Measurements from ENCODE around the gene ELMO1. TPM values are rescaled to one million over a fixed set of nuclear protein-coding genes. Genes with fewer than 3 reads are reported as not detected.

ELMO1 gene
- total and polyA plus RNA-seq, 4 donors: 29.2 to 98.3 (median 86.8) TPM

DNA sequence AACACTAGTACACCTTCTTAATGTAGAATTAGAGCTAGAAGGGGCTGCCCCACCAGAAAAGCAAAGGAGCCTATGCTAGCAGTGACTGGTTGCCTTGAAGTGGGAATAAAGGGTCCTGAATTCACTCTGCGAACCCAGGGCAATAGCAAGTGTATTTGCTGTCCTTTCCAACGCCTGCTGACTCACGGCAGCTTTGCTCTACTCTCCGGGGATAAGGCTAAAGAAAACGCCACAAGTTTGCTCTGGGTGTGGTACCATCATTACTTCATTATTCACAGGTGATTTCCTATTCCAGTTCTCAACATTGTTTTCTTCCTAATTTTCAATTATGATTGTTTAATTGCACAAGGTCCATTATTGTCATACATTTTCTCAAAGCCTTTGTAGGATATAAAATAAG lies 503.8 kb downstream of the ELMO1 start:
- no peak overlapping the region for H3K27ac ChIP-seq (ENCODE audit: low read depth, low read length)
- H3K4me3 ChIP-seq (ENCODE audit: low read depth, low read length): no peak overlapping the region
- DNase-seq (ENCODE audit: low read depth in 4 of 6, low spot score in 6 of 6): no peak
- H3K4me1 ChIP-seq (ENCODE audit: control insufficient read depth, insufficient read depth, low read length): peaks cover 4% of the 10 kb centered on the region
- 84% methylated on average over 5 of the region's 5 CpGs for WGBS (ENCODE audit: insufficient coverage)
- no peaks in the 10 kb centered on the region for H3K36me3 ChIP-seq (ENCODE audit: control insufficient read depth, insufficient read depth, low read length)
- no peaks in the 10 kb centered on the region for H3K9me3 ChIP-seq (ENCODE audit: control insufficient read depth, insufficient read depth, low read length)
- no peaks in the 10 kb centered on the region for H3K27me3 ChIP-seq (ENCODE audit: control insufficient read depth, insufficient read depth, low read length)

DNA sequence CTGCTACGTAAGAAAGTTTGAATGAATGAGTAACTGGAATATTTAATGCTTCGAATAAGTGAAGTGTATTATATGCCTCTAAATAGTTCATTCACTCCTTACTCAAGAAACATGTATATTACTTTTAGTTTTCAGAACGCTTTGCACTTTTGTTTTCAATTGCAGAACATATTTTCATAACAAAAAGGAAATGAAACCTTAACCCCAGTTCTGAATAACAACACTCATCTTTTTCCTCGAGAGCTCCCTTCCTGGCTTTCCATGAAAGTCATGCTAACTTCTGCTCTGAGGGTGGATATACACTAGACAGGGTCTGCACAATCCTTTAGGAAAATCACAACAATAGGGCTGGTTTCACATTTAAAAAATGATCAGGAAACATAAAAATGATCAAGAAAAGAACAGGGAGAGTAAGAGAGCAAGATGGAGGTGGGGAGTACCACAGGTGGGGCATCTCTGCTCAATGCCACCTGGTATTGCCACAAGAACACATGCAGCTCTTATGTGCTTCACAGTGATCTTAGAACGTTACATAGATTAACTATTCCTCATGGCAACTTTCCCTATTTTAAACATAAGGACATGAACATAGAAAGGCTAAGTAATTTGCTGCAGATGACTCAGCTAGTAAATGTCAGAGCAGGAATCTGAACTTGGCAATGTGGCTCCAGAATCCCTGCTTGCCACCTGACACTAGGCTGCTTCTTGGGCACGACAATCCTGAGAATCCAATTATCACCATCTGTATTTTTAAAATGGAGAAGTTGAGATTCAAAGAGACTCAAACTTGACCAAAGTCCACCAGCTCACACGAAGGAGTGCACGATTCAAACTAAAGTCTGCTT lies 504.9 kb downstream of the ELMO1 start:
- H3K4me3 ChIP-seq (ENCODE audit: low read depth, low read length): no peak overlapping the region
- WGBS (ENCODE audit: insufficient coverage): 80% methylated on average over 1 of the region's 8 CpGs
- no peak for DNase-seq (ENCODE audit: low read depth in 4 of 6, low spot score in 6 of 6)
- H3K4me1 ChIP-seq (ENCODE audit: control insufficient read depth, insufficient read depth, low read length): peaks cover 4% of the 10 kb centered on the region
- no peaks in the 10 kb centered on the region for H3K27me3 ChIP-seq (ENCODE audit: control insufficient read depth, insufficient read depth, low read length)
- no peaks in the 10 kb centered on the region for H3K36me3 ChIP-seq (ENCODE audit: control insufficient read depth, insufficient read depth, low read length)
- H3K27ac ChIP-seq (ENCODE audit: low read depth, low read length): no peak overlapping the region
- no peaks in the 10 kb centered on the region for H3K9me3 ChIP-seq (ENCODE audit: control insufficient read depth, insufficient read depth, low read length)

DNA sequence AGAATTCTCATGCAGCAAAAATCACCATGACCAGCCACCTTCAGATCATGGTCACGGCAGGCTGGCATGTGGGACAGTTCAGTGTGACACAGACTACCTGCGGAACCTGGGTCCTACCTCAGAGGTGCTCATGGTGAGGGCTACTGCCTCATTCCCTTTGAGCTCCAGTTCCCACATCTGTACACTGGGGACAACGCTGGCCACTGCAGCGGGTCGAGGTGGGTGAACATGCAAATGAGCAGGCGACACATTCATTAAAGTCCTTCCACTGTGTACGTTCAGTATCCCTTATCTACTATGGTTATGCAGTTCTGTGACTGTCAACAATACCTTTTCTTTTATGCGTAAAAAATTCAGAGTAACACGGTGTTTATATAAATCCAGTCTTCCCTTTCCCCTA lies 505.7 kb downstream of the ELMO1 start:
- 88% methylated on average over 8 of the region's 9 CpGs for WGBS (ENCODE audit: insufficient coverage)
- peaks cover 4% of the 10 kb centered on the region for H3K4me1 ChIP-seq (ENCODE audit: control insufficient read depth, insufficient read depth, low read length)

DNA sequence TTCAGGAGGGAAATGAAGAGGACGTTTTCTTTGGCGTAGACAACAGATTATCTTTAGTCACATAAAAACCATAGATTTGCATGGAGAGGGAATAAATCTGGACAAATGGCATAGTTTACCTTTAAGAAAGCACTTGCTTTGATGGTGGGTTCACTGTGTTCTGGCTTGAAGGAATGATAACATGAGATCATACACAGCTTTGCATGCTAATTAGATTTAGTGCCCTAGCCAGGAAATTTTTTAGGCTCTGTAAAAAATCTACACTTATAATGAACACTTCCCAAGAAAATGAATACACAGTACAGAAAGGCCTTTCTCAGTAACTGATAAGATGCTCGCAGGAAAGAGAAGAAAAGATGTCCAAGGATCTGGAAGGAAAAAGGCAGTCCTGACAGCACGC lies 506.1 kb downstream of the ELMO1 start:
- WGBS (ENCODE audit: insufficient coverage): 83% methylated on average over 1 of the region's 4 CpGs
- peak in 2 of 6 donors; percentile 25 to 66 for DNase-seq (ENCODE audit: low read depth in 4 of 6, low spot score in 6 of 6)
- Histone ChIP-seq H3K27ac (ENCODE audit: low read depth, low read length) (no peak overlapping the region), H3K9me3 (ENCODE audit: control insufficient read depth, insufficient read depth, low read length) (no peaks in the 10 kb centered on the region), H3K4me1 (ENCODE audit: control insufficient read depth, insufficient read depth, low read length) (peaks cover 4% of the 10 kb centered on the region), H3K4me3 (ENCODE audit: low read depth, low read length) (no peak overlapping the region), H3K27me3 (ENCODE audit: control insufficient read depth, insufficient read depth, low read length) (no peaks in the 10 kb centered on the region), H3K36me3 (ENCODE audit: control insufficient read depth, insufficient read depth, low read length) (no peaks in the 10 kb centered on the region)

More for the DNA sequence above, 505.7 kb downstream of the ELMO1 start:
- H3K9me3 ChIP-seq (ENCODE audit: control insufficient read depth, insufficient read depth, low read length): no peaks in the 10 kb centered on the region
- H3K27me3 ChIP-seq (ENCODE audit: control insufficient read depth, insufficient read depth, low read length): no peaks in the 10 kb centered on the region
- H3K27ac ChIP-seq (ENCODE audit: low read depth, low read length): no peak overlapping the region
- H3K36me3 ChIP-seq (ENCODE audit: control insufficient read depth, insufficient read depth, low read length): no peaks in the 10 kb centered on the region
- H3K4me3 ChIP-seq (ENCODE audit: low read depth, low read length): no peak overlapping the region
- DNase-seq (ENCODE audit: low read depth in 4 of 6, low spot score in 6 of 6): no peak

DNA sequence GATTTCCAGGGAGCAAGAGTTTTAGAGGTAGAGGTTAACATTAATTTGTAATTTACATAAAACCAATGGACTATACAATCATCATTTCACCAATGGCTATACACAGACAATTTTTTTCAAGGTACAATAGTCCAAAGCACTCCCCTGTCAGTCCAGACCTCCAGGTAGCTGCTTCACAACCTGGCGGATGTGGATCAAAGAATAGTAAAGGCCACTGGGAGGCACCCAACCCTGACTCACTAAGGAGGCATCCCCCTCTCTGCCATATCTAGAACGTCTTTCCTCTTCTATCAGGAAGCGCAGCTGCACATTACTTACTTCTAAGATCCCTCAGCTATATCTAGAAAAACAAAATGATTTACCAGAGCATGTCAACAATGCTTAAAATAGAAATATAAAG lies 506.6 kb downstream of the ELMO1 start:
- Histone ChIP-seq H3K4me3 (ENCODE audit: low read depth, low read length) (no peak overlapping the region), H3K4me1 (ENCODE audit: control insufficient read depth, insufficient read depth, low read length) (peaks cover 4% of the 10 kb centered on the region), H3K9me3 (ENCODE audit: control insufficient read depth, insufficient read depth, low read length) (no peaks in the 10 kb centered on the region), H3K27me3 (ENCODE audit: control insufficient read depth, insufficient read depth, low read length) (no peaks in the 10 kb centered on the region), H3K27ac (ENCODE audit: low read depth, low read length) (no peak overlapping the region), H3K36me3 (ENCODE audit: control insufficient read depth, insufficient read depth, low read length) (no peaks in the 10 kb centered on the region)
- WGBS (ENCODE audit: insufficient coverage): 71% methylated on average over 1 of the region's 3 CpGs
- DNase-seq (ENCODE audit: low read depth in 4 of 6, low spot score in 6 of 6): peak in 1 of 6 donors; percentile 32

DNA sequence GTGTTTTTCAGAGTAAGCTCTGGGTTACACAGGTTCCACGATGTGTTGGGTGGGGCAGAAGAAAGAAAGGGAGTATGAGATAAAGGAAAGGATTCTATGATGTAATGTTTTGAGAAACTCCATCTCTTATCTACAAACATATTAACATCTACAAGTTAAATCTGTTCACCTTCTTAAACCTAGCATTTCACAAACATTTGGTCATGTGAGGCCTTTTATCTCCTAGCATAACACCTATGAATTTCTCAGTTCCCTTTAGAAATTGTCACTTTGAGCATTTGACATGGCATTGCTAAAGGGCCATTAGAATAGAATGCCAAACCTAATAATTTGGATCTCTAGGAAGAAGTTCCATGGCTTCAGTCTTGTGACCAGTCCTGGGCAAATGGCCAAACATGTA lies 507.3 kb downstream of the ELMO1 start:
- Histone ChIP-seq H3K4me1 (ENCODE audit: control insufficient read depth, insufficient read depth, low read length) (peaks cover 4% of the 10 kb centered on the region), H3K36me3 (ENCODE audit: control insufficient read depth, insufficient read depth, low read length) (no peaks in the 10 kb centered on the region), H3K9me3 (ENCODE audit: control insufficient read depth, insufficient read depth, low read length) (no peaks in the 10 kb centered on the region), H3K27me3 (ENCODE audit: control insufficient read depth, insufficient read depth, low read length) (no peaks in the 10 kb centered on the region), H3K27ac (ENCODE audit: low read depth, low read length) (no peak overlapping the region), H3K4me3 (ENCODE audit: low read depth, low read length) (no peak overlapping the region)
- no peak for DNase-seq (ENCODE audit: low read depth in 4 of 6, low spot score in 6 of 6)
- no CpG with 5 or more reads among the region's 1 CpG for WGBS (ENCODE audit: insufficient coverage)

DNA sequence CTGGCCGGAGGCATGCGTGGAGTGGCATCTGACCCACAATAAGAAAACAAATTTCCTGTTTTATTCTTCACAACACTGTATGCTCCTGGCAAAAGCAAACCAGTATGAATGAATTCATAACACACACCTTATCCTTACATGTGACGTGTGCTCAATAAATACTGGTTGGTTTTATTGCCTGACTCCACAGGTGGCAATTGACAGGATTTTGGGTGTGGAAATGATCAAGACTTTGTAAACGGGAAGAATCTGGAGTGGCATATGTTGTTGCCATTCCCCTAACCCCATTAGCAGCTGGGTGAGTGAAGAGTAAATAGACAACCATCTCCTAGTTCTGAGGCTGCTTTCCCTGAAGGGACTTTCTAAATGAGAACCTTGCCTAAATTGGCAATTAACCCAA lies 508.8 kb downstream of the ELMO1 start:
- WGBS (ENCODE audit: insufficient coverage): 100% methylated on average over 2 of the region's 4 CpGs
- H3K4me3 ChIP-seq (ENCODE audit: low read depth, low read length): no peak overlapping the region
- H3K4me1 ChIP-seq (ENCODE audit: control insufficient read depth, insufficient read depth, low read length): no peaks in the 10 kb centered on the region
- DNase-seq (ENCODE audit: low read depth in 4 of 6, low spot score in 6 of 6): no peak
- H3K36me3 ChIP-seq (ENCODE audit: control insufficient read depth, insufficient read depth, low read length): no peaks in the 10 kb centered on the region
- no peak overlapping the region for H3K27ac ChIP-seq (ENCODE audit: low read depth, low read length)
- no peaks in the 10 kb centered on the region for H3K27me3 ChIP-seq (ENCODE audit: control insufficient read depth, insufficient read depth, low read length)
- H3K9me3 ChIP-seq (ENCODE audit: control insufficient read depth, insufficient read depth, low read length): no peaks in the 10 kb centered on the region

DNA sequence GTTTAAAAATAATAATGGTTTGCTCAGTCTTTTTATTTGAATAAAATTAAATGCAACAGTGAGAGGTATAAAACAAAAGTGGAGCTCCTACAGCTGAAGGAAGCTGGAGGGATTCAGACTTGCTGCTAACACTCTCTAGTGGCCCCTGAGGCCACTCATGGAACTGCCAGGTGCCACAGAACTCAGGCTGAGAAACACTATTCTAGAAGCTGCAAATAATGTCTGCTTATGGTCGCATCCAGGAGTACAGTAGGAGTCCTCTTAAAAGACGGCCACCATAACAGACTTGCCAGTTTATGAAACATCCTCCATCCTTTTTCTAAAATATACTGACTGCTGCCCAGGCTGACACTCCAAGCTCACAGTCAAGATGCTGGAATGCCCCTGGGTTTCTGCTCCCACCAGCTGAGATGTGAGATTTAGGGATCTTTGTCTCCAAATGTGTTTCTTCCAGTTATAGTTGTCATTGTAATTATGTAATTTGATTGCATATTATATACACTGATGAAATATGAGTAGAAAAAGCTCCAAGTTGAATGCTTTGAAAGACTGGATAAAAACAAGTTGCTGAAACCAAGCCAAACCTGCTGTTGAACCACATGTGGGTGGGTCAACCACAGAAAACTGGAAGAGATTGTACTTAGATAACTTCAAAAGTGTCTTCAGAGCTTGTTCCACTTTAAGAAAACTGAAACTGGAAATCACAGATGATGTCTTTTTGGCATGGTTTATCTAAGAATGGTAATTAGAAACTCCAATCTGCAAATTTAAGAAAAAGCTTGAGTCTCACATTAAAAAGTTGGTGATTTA lies 510.7 kb downstream of the ELMO1 start:
- DNase-seq (ENCODE audit: low read depth in 4 of 6, low spot score in 6 of 6): peak in 1 of 6 donors; percentile 55
- Histone ChIP-seq H3K4me3 (ENCODE audit: low read depth, low read length) (no peak overlapping the region), H3K36me3 (ENCODE audit: control insufficient read depth, insufficient read depth, low read length) (no peaks in the 10 kb centered on the region), H3K27ac (ENCODE audit: low read depth, low read length) (no peak overlapping the region), H3K4me1 (ENCODE audit: control insufficient read depth, insufficient read depth, low read length) (no peaks in the 10 kb centered on the region), H3K9me3 (ENCODE audit: control insufficient read depth, insufficient read depth, low read length) (no peaks in the 10 kb centered on the region), H3K27me3 (ENCODE audit: control insufficient read depth, insufficient read depth, low read length) (no peaks in the 10 kb centered on the region)
- 100% methylated on average over 2 of the region's 2 CpGs for WGBS (ENCODE audit: insufficient coverage)

DNA sequence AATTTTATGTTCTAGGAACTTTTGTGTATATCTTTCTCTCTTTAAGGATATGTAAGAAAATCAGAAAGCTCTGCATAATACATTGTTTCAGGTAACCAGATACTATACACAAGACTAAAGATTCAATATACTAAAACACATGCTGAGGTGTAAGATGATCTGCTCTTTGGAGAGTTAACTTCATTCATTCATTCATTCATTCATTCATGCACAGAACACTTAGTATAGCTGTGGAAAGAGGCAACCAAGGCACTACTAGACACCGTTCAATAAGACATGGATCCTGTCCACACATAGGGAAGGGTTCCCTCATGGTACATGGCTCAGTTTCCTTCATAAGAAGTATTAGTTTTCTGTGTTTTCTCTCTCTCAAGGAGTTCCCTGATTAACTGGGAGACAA lies 516.8 kb downstream of the ELMO1 start:
- WGBS (ENCODE audit: insufficient coverage): no CpG with 5 or more reads among the region's 1 CpG
- Histone ChIP-seq H3K4me1 (ENCODE audit: control insufficient read depth, insufficient read depth, low read length) (peaks cover 4% of the 10 kb centered on the region), H3K9me3 (ENCODE audit: control insufficient read depth, insufficient read depth, low read length) (no peaks in the 10 kb centered on the region), H3K27ac (ENCODE audit: low read depth, low read length) (no peak overlapping the region), H3K36me3 (ENCODE audit: control insufficient read depth, insufficient read depth, low read length) (no peaks in the 10 kb centered on the region), H3K27me3 (ENCODE audit: control insufficient read depth, insufficient read depth, low read length) (no peaks in the 10 kb centered on the region), H3K4me3 (ENCODE audit: low read depth, low read length) (no peak overlapping the region)
- DNase-seq (ENCODE audit: low read depth in 4 of 6, low spot score in 6 of 6): no peak
